T-cell (primary cell): Measurements from ENCODE around the gene UBAP1. TPM values are rescaled to one million over a fixed set of nuclear protein-coding genes. Genes with fewer than 3 reads are reported as not detected.

Experiments
- ATAC-seq, 4 experiments: fragments of 200-7000 bp in 3 of 4; fragments of 150-1000 bp in 1 of 4; cut with Tn5 transposase; replicated peaks in 1 of 4; 1 replicate in 3 of 4; 2 replicates in 1 of 4; pipeline ENCODE4 v1.10.0; 2021; ENCODE audit warnings: moderate library complexity in 3 of 4, mild to moderate bottlenecking in 2 of 4, moderate number of reproducible peaks in 1 of 4
- CTCF ChIA-PET, 2 donors: fragments of 300-600 bp; sonication (Branson Sonifier 250); formaldehyde crosslinking; loops; one replicate each; lab custom pipeline; 2022; ENCODE audit warnings: antibody characterized with exemption in 2 of 2; lab: Charles Lee
- POLR2A ChIA-PET, 2 donors: fragments of 300-600 bp; sonication (Branson Sonifier 250); formaldehyde crosslinking; loops; one replicate each; lab custom pipeline; 2022; ENCODE audit warnings: antibody characterized with exemption in 2 of 2; lab: Charles Lee
- DNase-seq, 35 experiments: peaks; one replicate each; pipeline versions ENCODE4 v3.0.0 to v3.0.0-alpha.2; 2013 to 2023
- H3K27ac ChIP-seq: one replicate; pipeline ENCODE4 v1.5.1; 2013; ENCODE audit warnings: low read length
- H3K27me3 ChIP-seq, 2 experiments: replicated peaks in 1 of 2; 1 replicate in 1 of 2; 2 replicates in 1 of 2; pipeline versions ENCODE4 v1.6.1 to v1.7.0; 2013; ENCODE audit warnings: low read length in 1 of 2, mixed read lengths in 1 of 2; ENCODE audit not compliant: control insufficient read depth in 2 of 2, insufficient read depth in 2 of 2; ENCODE audit errors: extremely low read depth in 1 of 2
- H3K36me3 ChIP-seq, 2 donors: 1 replicate in 1 of 2; 2 replicates in 1 of 2; pipeline versions ENCODE4 v1.6.1 to v1.7.0; 2013; ENCODE audit warnings: low read length in 1 of 2; ENCODE audit not compliant: control insufficient read depth in 2 of 2, insufficient read depth in 1 of 2; ENCODE audit errors: extremely low read depth in 1 of 2
- H3K4me1 ChIP-seq, 2 experiments: 1 replicate in 1 of 2; 2 replicates in 1 of 2; pipeline versions ENCODE4 v1.6.1 to v1.7.0; 2013; ENCODE audit warnings: low read length in 2 of 2, mixed read lengths in 1 of 2; ENCODE audit not compliant: insufficient read depth in 2 of 2, control insufficient read depth in 1 of 2; ENCODE audit errors: extremely low read depth in 1 of 2
- H3K4me3 ChIP-seq, 2 donors: 1 replicate in 1 of 2; 2 replicates in 1 of 2; pipeline versions ENCODE4 v1.5.1 to v1.7.0; 2013; ENCODE audit warnings: mild to moderate bottlenecking in 2 of 2, low read length in 1 of 2, moderate library complexity in 1 of 2; ENCODE audit not compliant: control insufficient read depth in 1 of 2; ENCODE audit errors: extremely low read depth in 1 of 2
- H3K9me3 ChIP-seq: 2 replicates; pipeline ENCODE4 v1.7.0; 2013
- H3K27ac Mint-ChIP-seq, 2 donors: one replicate each; pipeline ENCODE4 v1.8.0; 2020 to 2021; ENCODE audit warnings: mild to moderate bottlenecking in 2 of 2, mixed read lengths in 2 of 2
- H3K27me3 Mint-ChIP-seq, 2 donors: one replicate each; pipeline ENCODE4 v1.8.0; 2021 to 2022; ENCODE audit warnings: mixed read lengths in 2 of 2
- H3K36me3 Mint-ChIP-seq: one replicate; pipeline ENCODE4 v1.8.0; 2021; ENCODE audit warnings: mixed read lengths
- H3K4me1 Mint-ChIP-seq, 3 donors: one replicate each; pipeline ENCODE4 v1.8.0; 2020 to 2022; ENCODE audit warnings: mixed read lengths in 3 of 3, mild to moderate bottlenecking in 1 of 3
- H3K4me3 Mint-ChIP-seq, 3 donors: one replicate each; pipeline ENCODE4 v1.8.0; 2020 to 2022; ENCODE audit warnings: mild to moderate bottlenecking in 3 of 3, mixed read lengths in 3 of 3, moderate library complexity in 3 of 3
- H3K9me3 Mint-ChIP-seq, 3 donors: one replicate each; pipeline ENCODE4 v1.8.0; 2020 to 2022; ENCODE audit warnings: mixed read lengths in 3 of 3
- WGBS: methylation state at CpG from one replicate; pipeline ENCODE4 v1.1.5; 2013; ENCODE audit warnings: missing lambda C conversion rate; ENCODE audit not compliant: insufficient coverage; 5-methylcytosine and 5-hydroxymethylcytosine counted together
- total RNA-seq, 35 experiments: library from RNA in 6 of 35; stranded (reverse) in 6 of 35; fragments of 120-200 nt in 1 of 35; gene quantifications; one replicate each; pipeline versions ENCODE4 v1.2.1 to v1.2.4 and lab custom pipeline; 2013 to 2026

Gene UBAP1
- total RNA-seq, 5 donors from 2014 or later (not counting 1 experiment from before 2014, with no cell fraction given) = 33.1 to 42.2 (median 35.5) TPM

GRCh38 chr9:34177593-34178435, 1.0 kb upstream of the UBAP1 start:
- Mint-ChIP-seq H3K36me3 (no peaks in the 10 kb centered on the region), H3K27me3 (no peaks in the 10 kb centered on the region), H3K27ac (peak overlapping the region; percentile 71 to 98), H3K4me1 (peaks cover 23 to 26% (median 24%) of the 10 kb centered on the region in 3 donors), H3K4me3 (peak overlapping the region; percentile 90 to 98 (median 93)), H3K9me3 (no peaks in the 10 kb centered on the region)
- POLR2A ChIA-PET = interaction anchor here in 1 of 2 donors (0.5 to 1.2 kb wide), 8 partner anchors 12 to 1150 kb away, joined by 3 to 5 read pairs (median 4); partner anchors contain the start of gene DCAF12
- Histone ChIP-seq H3K27ac (peak overlapping the region; percentile 98), H3K27me3 (no peaks in the 10 kb centered on the region), H3K9me3 (no peaks in the 10 kb centered on the region), H3K36me3 (no peaks in the 10 kb centered on the region), H3K4me3 (peak overlapping the region; percentile 75 to 99), H3K4me1 (peaks cover 2 to 25% of the 10 kb centered on the region in 2 experiments)
- WGBS = 94% methylated on average over 2 of the region's 17 CpGs
- ATAC-seq = no peak
- DNase-seq = no peak
- CTCF ChIA-PET = interaction anchor here (0.6 to 1.7 kb wide), 8 partner anchors 7 to 203 kb away, joined by 3 to 7 read pairs (median 3); no protein-coding TSS in a partner anchor

GRCh38 chr9:34179213-34180136, 632 bp downstream of the UBAP1 start:
- Mint-ChIP-seq H3K9me3 (no peaks in the 10 kb centered on the region), H3K27me3 (no peaks in the 10 kb centered on the region), H3K27ac (peak overlapping the region; percentile 86 to 98), H3K4me3 (peak overlapping the region; percentile 90 to 98 (median 93)), H3K36me3 (peaks cover 4% of the 10 kb centered on the region), H3K4me1 (peaks cover 24 to 29% (median 24%) of the 10 kb centered on the region in 3 donors)
- Histone ChIP-seq H3K9me3 (no peaks in the 10 kb centered on the region), H3K4me3 (peak overlapping the region; percentile 75 to 99), H3K4me1 (peaks cover 2 to 23% of the 10 kb centered on the region in 2 experiments), H3K27me3 (no peaks in the 10 kb centered on the region), H3K27ac (peak overlapping the region; percentile 98), H3K36me3 (peaks cover 0 to 4% of the 10 kb centered on the region in 2 donors)
- ChIA-PET CTCF (interaction anchor here in 1 of 2 donors (0.5 to 1.7 kb wide), 9 partner anchors 9 to 889 kb away, joined by 3 to 7 read pairs (median 3); partner anchors contain the start of genes ARID3C and NFX1), POLR2A (interaction anchor here (0.5 to 1.2 kb wide), 8 partner anchors 12 to 937 kb away, joined by 3 to 4 read pairs (median 3); partner anchors contain the start of gene DCAF12 (in 1 of the 2))
- WGBS = 1% methylated on average over 23 of the region's 30 CpGs
- DNase-seq (peak in 1 of 35 experiments; percentile 36), ATAC-seq (peak; percentile 3 to 47 (median 16))

GRCh38 chr9:34185778-34186551, 7.1 kb downstream of the UBAP1 start:
- Mint-ChIP-seq H3K9me3 (no peaks in the 10 kb centered on the region), H3K4me3 (peak overlapping the region in 2 of 3 donors; percentile 13 to 25), H3K27ac (peak overlapping the region; percentile 28 to 59), H3K36me3 (peaks cover 18% of the 10 kb centered on the region), H3K27me3 (no peaks in the 10 kb centered on the region), H3K4me1 (peaks cover 45 to 54% (median 45%) of the 10 kb centered on the region in 3 donors)
- ChIA-PET CTCF (interaction anchor here in 1 of 2 donors (0.6 kb wide), 1 partner anchor 112 kb away, joined by 3 read pairs; no protein-coding TSS in a partner anchor), POLR2A (interaction anchor here in 1 of 2 donors (0.6 kb wide), 1 partner anchor 178 kb away, joined by 4 read pairs; no protein-coding TSS in a partner anchor)
- Histone ChIP-seq H3K4me1 (peaks cover 11 to 20% of the 10 kb centered on the region in 2 experiments), H3K4me3 (no peak overlapping the region), H3K27me3 (no peaks in the 10 kb centered on the region), H3K27ac (peak overlapping the region; percentile 6), H3K36me3 (peaks cover 5 to 10% of the 10 kb centered on the region in 2 donors), H3K9me3 (no peaks in the 10 kb centered on the region)
- no CpG with 5 or more reads among the region's 3 CpGs for WGBS
- peak in 4 of 35 experiments; percentile 4 to 51 (median 19) for DNase-seq
- ATAC-seq = peak; percentile 72 to 97 (median 88)

GRCh38 chr9:34187891-34188240, 9.0 kb downstream of the UBAP1 start:
- no peak for DNase-seq
- POLR2A ChIA-PET = no interaction called here
- H3K36me3 Mint-ChIP-seq = peaks cover 18% of the 10 kb centered on the region
- CTCF ChIA-PET = interaction anchor here in 1 of 2 donors (0.6 kb wide), 2 partner anchors 328 to 1783 kb away, joined by 4 to 5 read pairs; no protein-coding TSS in a partner anchor
- peaks cover 5 to 10% of the 10 kb centered on the region in 2 donors for H3K36me3 ChIP-seq
- no peaks in the 10 kb centered on the region for H3K27me3 Mint-ChIP-seq
- H3K4me1 Mint-ChIP-seq = peaks cover 48 to 64% (median 54%) of the 10 kb centered on the region in 3 donors
- no peak overlapping the region for H3K27ac ChIP-seq
- no peak overlapping the region for H3K4me3 Mint-ChIP-seq
- no peaks in the 10 kb centered on the region for H3K9me3 Mint-ChIP-seq
- no peaks in the 10 kb centered on the region for H3K27me3 ChIP-seq
- WGBS = no CpG with 5 or more reads among the region's 1 CpG
- no peak for ATAC-seq
- no peak overlapping the region for H3K4me3 ChIP-seq
- H3K4me1 ChIP-seq = peaks cover 15 to 28% of the 10 kb centered on the region in 2 experiments
- no peaks in the 10 kb centered on the region for H3K9me3 ChIP-seq
- H3K27ac Mint-ChIP-seq = peak overlapping the region in 1 of 2 donors; percentile 18

- WGBS = 100% methylated on average over 2 of the region's 5 CpGs
- Histone ChIP-seq H3K27ac (no peak overlapping the region), H3K36me3 (no peaks in the 10 kb centered on the region), H3K9me3 (no peaks in the 10 kb centered on the region), H3K4me3 (no peak overlapping the region), H3K4me1 (peaks cover 16 to 31% of the 10 kb centered on the region in 2 experiments), H3K27me3 (no peaks in the 10 kb centered on the region)
- Mint-ChIP-seq H3K27ac (peak overlapping the region; percentile 61 to 76), H3K4me3 (no peak overlapping the region), H3K27me3 (no peaks in the 10 kb centered on the region), H3K4me1 (peaks cover 54 to 68% (median 60%) of the 10 kb centered on the region in 3 donors), H3K36me3 (peaks cover 13% of the 10 kb centered on the region), H3K9me3 (no peaks in the 10 kb centered on the region)
- ChIA-PET CTCF (interaction anchor here in 1 of 2 donors (1.1 to 1.6 kb wide), 2 partner anchors 12 kb away, joined by 3 to 7 read pairs; partner anchors contain the start of gene UBAP1), POLR2A (interaction anchor here in 1 of 2 donors (0.9 kb wide), 1 partner anchor 13 kb away, joined by 4 read pairs; the partner anchor contains the start of gene UBAP1)
- ATAC-seq = no peak
- DNase-seq = peak in 1 of 35 experiments; percentile 21
Observed at GRCh38 chr9:34190996-34191892, 12.4 kb downstream of the UBAP1 start.
